ENCODE measurements around the gene TPPP2.
"Not testable (repeated sequence)": the region's sequence is repeated elsewhere in the genome, so short reads cannot be mapped to it uniquely, and the experiment has no call there.

DNA sequence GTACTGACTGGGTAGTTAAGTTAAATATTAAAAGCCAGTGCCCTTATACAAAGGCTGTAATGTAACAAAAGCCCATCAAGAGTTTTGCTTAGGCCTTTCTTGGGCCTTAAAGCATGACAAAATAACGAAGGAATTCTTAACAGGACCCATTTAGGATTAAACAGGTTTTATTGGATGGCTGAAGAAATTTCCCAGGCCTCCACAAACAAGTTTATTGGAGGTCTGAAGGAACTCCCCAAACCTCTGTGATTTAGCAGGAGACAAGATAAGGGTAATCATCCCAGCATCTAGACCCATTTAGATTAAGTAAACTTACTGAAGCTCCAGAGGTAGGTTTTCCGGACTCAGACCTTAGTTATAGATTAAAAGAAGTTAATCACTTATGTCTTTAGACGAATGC is 20.3 kb upstream of the TPPP2 start:
- TF ChIP-seq, protein P1, sequence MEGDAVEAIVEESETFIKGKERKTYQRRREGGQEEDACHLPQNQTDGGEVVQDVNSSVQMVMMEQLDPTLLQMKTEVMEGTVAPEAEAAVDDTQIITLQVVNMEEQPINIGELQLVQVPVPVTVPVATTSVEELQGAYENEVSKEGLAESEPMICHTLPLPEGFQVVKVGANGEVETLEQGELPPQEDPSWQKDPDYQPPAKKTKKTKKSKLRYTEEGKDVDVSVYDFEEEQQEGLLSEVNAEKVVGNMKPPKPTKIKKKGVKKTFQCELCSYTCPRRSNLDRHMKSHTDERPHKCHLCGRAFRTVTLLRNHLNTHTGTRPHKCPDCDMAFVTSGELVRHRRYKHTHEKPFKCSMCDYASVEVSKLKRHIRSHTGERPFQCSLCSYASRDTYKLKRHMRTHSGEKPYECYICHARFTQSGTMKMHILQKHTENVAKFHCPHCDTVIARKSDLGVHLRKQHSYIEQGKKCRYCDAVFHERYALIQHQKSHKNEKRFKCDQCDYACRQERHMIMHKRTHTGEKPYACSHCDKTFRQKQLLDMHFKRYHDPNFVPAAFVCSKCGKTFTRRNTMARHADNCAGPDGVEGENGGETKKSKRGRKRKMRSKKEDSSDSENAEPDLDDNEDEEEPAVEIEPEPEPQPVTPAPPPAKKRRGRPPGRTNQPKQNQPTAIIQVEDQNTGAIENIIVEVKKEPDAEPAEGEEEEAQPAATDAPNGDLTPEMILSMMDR (IDR thresholded peaks at IDR 0.05): not testable (repeated sequence)
- not testable (repeated sequence) for TF ChIP-seq POLR2A, EP300, POLR2AphosphoS5 (IDR thresholded peaks at IDR 0.05)
